ENCODE measurements around the gene CAP2.

The CAP2 gene

GRCh38 chr6:17472653-17473183, 79.3 kb downstream of the CAP2 start:
- in situ Hi-C loops (cut with MboI; ENCODE audit: low sequenced_read_pairs), result no loop called here

GRCh38 chr6:17473554-17473953, 80.2 kb downstream of the CAP2 start:
- in situ Hi-C loops (cut with MboI; ENCODE audit: low sequenced_read_pairs), result no loop called here

GRCh38 chr6:17474289-17474688, 80.9 kb downstream of the CAP2 start:
- in situ Hi-C loops (cut with MboI; ENCODE audit: low sequenced_read_pairs), result no loop called here

DNA sequence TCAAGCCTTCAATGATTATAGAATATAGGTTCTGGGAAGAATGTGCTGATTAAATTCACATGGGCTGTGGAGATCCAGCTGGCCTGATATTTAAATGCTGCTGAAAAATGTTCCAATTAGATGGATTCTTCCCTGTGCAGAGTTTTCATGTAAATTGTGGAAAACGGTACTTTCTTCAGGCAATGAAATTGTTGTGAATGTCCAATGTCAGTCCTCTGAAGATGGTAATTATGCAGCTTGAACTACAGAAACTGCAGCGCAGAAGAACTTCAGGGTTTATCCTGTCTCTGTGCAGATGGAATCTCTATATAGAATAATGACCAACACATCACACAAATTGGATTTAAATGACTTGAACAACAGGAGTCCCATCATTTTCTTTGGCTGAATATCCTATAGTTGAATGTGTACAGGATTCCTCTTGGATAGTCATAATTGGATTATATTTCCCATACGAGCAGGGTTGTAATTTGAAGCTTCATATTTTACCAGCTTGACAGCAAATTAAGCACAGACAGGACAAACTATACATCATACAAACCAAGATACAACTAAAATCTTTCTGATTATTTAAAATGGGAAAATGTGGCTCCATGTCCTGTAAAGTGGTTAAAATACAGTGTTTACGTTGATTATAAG, 82.3 kb downstream of the CAP2 start:
- in situ Hi-C loops (cut with MboI; ENCODE audit: low sequenced_read_pairs), result no loop called here

GRCh38 chr6:17476511-17476910, 83.1 kb downstream of the CAP2 start:
- in situ Hi-C loops (cut with MboI; ENCODE audit: low sequenced_read_pairs), result no loop called here

GRCh38 chr6:17477356-17477755, 84.0 kb downstream of the CAP2 start:
- in situ Hi-C loops (cut with MboI; ENCODE audit: low sequenced_read_pairs), result no loop called here

- in situ Hi-C loops (cut with MboI; ENCODE audit: low sequenced_read_pairs), result no loop called here
Observed at GRCh38 chr6:17478223-17478907, 85.0 kb downstream of the CAP2 start.

DNA sequence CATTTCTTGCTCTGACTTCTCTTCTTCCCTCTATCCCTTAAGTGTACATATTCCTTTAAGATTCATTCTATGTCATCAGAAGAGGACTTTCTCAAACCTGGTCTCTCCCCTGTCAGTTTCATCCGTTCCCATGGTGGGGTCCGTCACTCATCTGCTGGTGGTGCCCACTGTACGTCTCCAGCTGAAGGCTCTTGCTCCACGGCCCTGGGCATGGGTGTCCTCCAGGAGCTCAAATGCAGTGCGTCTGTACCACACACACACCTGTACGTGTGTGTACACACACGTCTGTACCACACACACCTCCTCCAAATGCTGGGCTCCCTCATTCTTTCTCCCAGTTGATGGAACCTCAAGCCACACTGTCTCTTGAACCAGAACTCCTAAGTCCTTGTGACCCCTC, 85.6 kb downstream of the CAP2 start:
- in situ Hi-C loops (cut with MboI; ENCODE audit: low sequenced_read_pairs), result no loop called here

DNA sequence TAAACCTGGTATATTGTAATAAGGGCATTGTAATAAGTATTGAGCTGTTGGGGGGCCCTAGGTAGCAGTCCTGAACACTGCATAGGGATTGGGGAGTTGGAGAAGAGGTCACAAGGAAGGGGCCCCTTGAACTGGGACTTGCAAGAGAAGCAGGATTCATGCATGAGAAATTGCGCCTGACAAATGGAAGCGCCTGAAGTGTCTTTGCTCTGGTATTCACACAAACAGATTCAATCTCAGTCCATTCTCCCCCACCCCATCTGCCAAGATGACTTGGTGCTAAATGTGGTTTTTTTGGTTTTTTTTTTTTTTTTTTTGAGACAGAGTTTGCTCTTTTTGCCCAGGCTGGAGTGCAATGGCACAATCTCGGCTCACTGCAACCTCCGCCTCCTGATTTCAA, 87.1 kb downstream of the CAP2 start:
- in situ Hi-C loops (cut with MboI; ENCODE audit: low sequenced_read_pairs), result no loop called here

DNA sequence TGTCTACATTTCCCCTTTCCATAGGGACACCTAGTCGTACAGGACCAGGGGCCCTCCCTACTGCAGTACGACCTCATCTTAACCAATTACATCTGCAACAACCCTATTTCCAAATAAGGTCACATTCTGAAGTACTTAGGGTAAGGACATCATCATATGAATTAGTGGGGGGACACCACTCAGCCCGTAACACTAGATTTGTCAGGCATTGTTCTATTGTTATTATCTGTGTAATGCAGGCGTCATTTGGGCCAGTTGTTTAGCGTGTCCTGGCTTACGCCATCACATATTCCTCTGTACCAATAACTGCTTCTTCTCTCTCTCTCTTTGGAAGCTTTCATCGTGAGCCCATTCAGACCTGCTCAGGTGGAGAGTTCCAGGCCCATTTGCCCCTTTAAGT, 89.3 kb downstream of the CAP2 start:
- in situ Hi-C loops (cut with MboI; ENCODE audit: low sequenced_read_pairs), result no loop called here

DNA sequence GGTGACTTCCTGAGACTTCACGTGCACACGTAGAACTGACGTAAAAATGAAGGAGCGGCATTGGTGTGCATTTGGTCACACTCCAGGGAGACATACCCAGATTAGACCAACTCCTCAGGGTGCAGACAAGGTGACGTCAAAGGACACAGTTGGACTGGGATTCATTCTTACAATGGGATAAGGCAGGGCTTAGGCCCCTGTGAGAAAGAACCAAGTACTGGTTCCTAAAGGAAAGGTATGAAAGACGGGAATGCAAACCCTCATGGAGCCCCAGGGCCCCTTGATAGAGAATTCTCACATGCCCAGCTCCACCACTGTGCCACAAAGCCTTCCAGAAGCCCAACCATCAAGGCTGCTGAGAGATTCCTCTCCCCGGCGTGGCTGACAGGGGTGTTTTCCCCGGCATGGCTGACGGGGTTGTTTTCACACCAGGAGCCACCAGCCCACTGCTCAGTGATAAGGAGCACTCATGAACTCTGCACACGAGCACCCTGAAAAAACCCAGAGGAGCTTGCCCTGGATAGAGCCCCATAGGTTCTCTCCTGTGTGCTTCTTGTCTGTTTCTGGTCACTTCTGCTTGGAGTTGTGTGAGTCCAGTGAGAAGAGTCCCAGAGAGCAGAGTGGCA, 90.1 kb downstream of the CAP2 start:
- in situ Hi-C loops (cut with MboI; ENCODE audit: low sequenced_read_pairs), result no loop called here

DNA sequence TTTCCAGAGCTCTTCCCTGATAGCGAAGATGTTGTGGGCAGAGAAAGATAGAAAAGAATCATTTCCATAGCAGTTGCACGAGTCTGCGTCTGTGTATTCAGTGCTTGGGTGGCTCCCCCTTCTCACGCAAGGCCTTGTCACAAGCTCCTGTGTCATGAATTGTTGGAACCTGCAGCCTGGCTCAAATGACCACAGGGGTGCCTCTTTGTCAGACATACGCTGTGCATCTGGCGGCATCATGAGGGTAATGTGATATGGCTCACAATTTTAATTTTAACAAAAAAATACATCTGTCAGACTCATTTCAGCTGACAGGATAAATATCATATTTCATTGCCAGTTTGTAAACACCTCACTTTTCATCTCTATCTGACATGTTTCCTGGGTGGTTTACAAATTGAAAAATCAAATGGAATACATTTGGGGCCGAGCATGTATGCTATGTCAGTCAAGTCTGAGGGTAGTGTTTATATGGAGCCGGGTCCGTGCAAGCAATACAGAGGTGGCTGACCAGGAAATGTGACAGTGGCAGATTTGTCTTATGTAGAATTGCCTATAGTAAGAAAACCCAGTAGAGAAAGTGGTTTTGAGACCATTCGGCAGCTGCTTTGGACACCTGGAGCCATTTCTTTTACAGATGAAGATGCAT, 90.9 kb downstream of the CAP2 start:
- in situ Hi-C loops (cut with MboI; ENCODE audit: low sequenced_read_pairs), result no loop called here

- in situ Hi-C loops (cut with MboI; ENCODE audit: low sequenced_read_pairs), result no loop called here
Observed at GRCh38 chr6:17485181-17485580, 91.8 kb downstream of the CAP2 start.

DNA sequence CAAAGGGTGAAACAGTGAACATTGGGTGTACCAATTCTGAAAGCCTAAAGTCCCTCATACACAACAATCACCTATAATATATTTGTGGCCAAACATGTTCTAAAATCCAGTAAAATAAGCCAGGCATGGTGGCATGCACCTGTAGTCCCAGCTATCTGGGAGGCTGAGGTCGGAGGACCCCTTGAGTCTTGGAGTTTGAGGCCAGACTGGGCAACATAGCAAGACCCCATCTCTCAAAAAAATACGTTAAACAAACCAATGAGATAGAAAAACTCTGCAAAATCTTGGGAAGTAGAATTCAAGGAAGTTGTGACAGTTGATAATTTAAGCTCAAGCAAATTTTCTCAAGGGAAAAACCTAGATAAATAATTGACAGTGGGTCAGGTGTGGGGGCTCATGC, 92.6 kb downstream of the CAP2 start:
- in situ Hi-C loops (cut with MboI; ENCODE audit: low sequenced_read_pairs), result no loop called here

DNA sequence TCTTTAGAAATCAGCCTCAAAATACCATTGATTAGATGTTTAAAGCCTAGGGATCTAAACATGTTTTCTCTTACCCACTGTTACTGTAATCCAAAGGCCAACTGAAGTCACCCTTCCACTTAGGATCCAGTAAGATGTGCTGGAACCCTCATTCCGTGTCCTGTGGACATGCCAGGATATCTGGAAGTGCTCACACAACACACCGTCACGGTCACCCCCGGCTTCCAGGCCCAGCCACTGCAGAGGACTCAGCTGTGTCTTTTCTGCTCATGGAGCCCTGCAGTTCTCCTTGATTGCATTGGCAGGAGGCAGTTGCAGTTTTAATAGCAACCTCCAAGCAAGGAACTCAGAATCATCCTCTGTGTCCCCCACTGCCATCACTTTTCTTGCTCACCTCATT, 93.3 kb downstream of the CAP2 start:
- in situ Hi-C loops (cut with MboI; ENCODE audit: low sequenced_read_pairs), result no loop called here

GRCh38 chr6:17490724-17491123, 97.3 kb downstream of the CAP2 start:
- in situ Hi-C loops (cut with MboI; ENCODE audit: low sequenced_read_pairs), result no loop called here

GRCh38 chr6:17491416-17492142, 98.2 kb downstream of the CAP2 start:
- in situ Hi-C loops (cut with MboI; ENCODE audit: low sequenced_read_pairs), result no loop called here

- in situ Hi-C loops (cut with MboI; ENCODE audit: low sequenced_read_pairs), result no loop called here
Observed at GRCh38 chr6:17492350-17492749, 99.0 kb downstream of the CAP2 start.

DNA sequence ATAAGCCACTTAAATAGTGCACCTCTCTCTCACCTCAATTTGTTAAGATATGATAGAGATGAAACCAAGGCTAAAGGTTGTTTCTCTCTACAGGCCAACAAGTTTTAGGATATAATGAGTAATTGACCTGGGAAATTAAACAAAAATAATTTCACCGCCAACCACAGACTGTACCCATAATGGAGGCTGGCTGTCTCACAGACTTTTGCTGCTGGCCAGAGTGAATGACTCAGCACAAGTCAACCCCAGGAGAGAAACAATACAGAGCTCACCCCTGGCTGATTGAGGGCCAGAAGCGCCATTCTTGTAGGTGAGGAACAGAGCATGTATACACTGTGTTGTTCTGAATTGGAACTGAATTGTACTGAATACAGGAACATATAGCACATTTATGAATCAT, 99.9 kb downstream of the CAP2 start:
- in situ Hi-C loops (cut with MboI; ENCODE audit: low sequenced_read_pairs), result no loop called here

DNA sequence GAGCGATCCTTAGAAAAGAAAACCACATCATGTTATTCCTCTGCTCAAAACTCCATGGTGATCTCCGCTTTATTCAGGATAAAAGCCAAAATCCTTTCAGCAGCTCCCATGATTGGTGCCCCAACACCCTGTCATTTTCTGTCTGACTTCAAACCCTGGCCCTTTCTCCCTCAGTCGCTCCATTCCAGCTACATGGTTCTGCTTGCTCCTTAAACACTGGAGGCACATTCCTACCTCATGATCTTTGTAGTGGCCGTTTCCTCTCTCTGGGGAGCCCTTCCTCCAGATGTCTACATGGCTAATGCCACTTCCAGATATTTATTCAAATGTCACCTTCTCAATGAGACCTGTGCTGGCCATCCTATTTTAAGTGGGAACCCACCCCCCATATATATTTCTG, 100.8 kb downstream of the CAP2 start:
- in situ Hi-C loops (cut with MboI; ENCODE audit: low sequenced_read_pairs), result no loop called here

GRCh38 chr6:17494919-17495318, 101.5 kb downstream of the CAP2 start:
- in situ Hi-C loops (cut with MboI; ENCODE audit: low sequenced_read_pairs), result no loop called here
